Chondrocyte (in vitro differentiated cells): ENCODE results near the gene DNMT3A. TPM values are rescaled to one million over a fixed set of nuclear protein-coding genes. Genes with fewer than 3 reads are reported as not detected.

ENCODE experiments used
- DNase-seq: peaks from one replicate; pipeline ENCODE4 v3.0.0; 2021; ENCODE audit warnings: mixed read lengths, low spot score
- H3K27ac Mint-ChIP-seq: one replicate; pipeline ENCODE4 v1.8.0; 2021; ENCODE audit warnings: mild to moderate bottlenecking, moderate library complexity, mixed read lengths; ENCODE audit not compliant: unreplicated experiment
- H3K27me3 Mint-ChIP-seq: 2 replicates; pipeline ENCODE4 v1.8.0; 2021; ENCODE audit warnings: low read depth, mixed read lengths
- H3K36me3 Mint-ChIP-seq: 2 replicates; pipeline ENCODE4 v1.8.0; 2021; ENCODE audit warnings: low read depth, mixed read lengths
- H3K4me1 Mint-ChIP-seq: 2 replicates; pipeline ENCODE4 v1.8.0; 2021; ENCODE audit warnings: low read depth, mild to moderate bottlenecking, mixed read lengths
- H3K4me3 Mint-ChIP-seq: one replicate; pipeline ENCODE4 v1.8.0; 2021; ENCODE audit warnings: mild to moderate bottlenecking, moderate library complexity, mixed read lengths; ENCODE audit not compliant: unreplicated experiment
- H3K9me3 Mint-ChIP-seq: 2 replicates; pipeline ENCODE4 v1.8.0; 2021; ENCODE audit warnings: low read depth, mixed read lengths
- CTCF ChIP-seq: fragments of 200-600 bp; sonication (generic); IDR thresholded peaks from 2 replicates; pipeline ENCODE4 v1.5.0; 2021; ENCODE audit warnings: antibody characterized with exemption, mild to moderate bottlenecking, moderate library complexity
- total RNA-seq: library from RNA; stranded (reverse); gene quantifications from 3 replicates; pipeline ENCODE4 v1.2.1, GENCODE V29; 2021

DNMT3A gene
- total RNA-seq, 1 donor from 2014 or later = 43.9 TPM

- H3K4me1 Mint-ChIP-seq = peaks cover 9% of the 10 kb centered on the region
These were observed 5.8 kb downstream of the DNMT3A start for GRCh38 chr2:25335971-25336370.

GRCh38 chr2:25335204-25335603 is 6.5 kb downstream of the DNMT3A start:
- no peak for DNase-seq
- TF ChIP-seq CTCF = no peak
- no peak overlapping the region for H3K27ac Mint-ChIP-seq
- H3K4me3 Mint-ChIP-seq = no peak overlapping the region
- H3K9me3 Mint-ChIP-seq = no peaks in the 10 kb centered on the region
- no peaks in the 10 kb centered on the region for H3K27me3 Mint-ChIP-seq
- no peaks in the 10 kb centered on the region for H3K36me3 Mint-ChIP-seq
- peaks cover 9% of the 10 kb centered on the region for H3K4me1 Mint-ChIP-seq

More at GRCh38 chr2:25335971-25336370, 5.8 kb downstream of the DNMT3A start:
- DNase-seq = no peak
- TF ChIP-seq CTCF = no peak
- Mint-ChIP-seq H3K9me3 (no peaks in the 10 kb centered on the region), H3K27me3 (no peaks in the 10 kb centered on the region), H3K4me3 (no peak overlapping the region), H3K36me3 (no peaks in the 10 kb centered on the region), H3K27ac (no peak overlapping the region)

- H3K4me1 Mint-ChIP-seq = peaks cover 9% of the 10 kb centered on the region
- no peaks in the 10 kb centered on the region for H3K9me3 Mint-ChIP-seq
- no peaks in the 10 kb centered on the region for H3K36me3 Mint-ChIP-seq
- no peak overlapping the region for H3K27ac Mint-ChIP-seq
- TF ChIP-seq CTCF = no peak
- DNase-seq = no peak
- H3K27me3 Mint-ChIP-seq = no peaks in the 10 kb centered on the region
- H3K4me3 Mint-ChIP-seq = no peak overlapping the region
These were observed 7.2 kb downstream of the DNMT3A start for GRCh38 chr2:25334482-25334881.

GRCh38 chr2:25333981-25334380 is 7.7 kb downstream of the DNMT3A start:
- no peak for TF ChIP-seq CTCF
- Mint-ChIP-seq H3K27me3 (no peaks in the 10 kb centered on the region), H3K36me3 (no peaks in the 10 kb centered on the region), H3K9me3 (no peaks in the 10 kb centered on the region), H3K4me1 (peaks cover 9% of the 10 kb centered on the region), H3K4me3 (no peak overlapping the region), H3K27ac (no peak overlapping the region)
- DNase-seq = no peak

GRCh38 chr2:25332571-25332970 is 9.2 kb downstream of the DNMT3A start:
- no peaks in the 10 kb centered on the region for H3K9me3 Mint-ChIP-seq
- no peak for DNase-seq
- H3K4me3 Mint-ChIP-seq = no peak overlapping the region
- no peaks in the 10 kb centered on the region for H3K27me3 Mint-ChIP-seq
- TF ChIP-seq CTCF = no peak
- peaks cover 9% of the 10 kb centered on the region for H3K4me1 Mint-ChIP-seq
- H3K36me3 Mint-ChIP-seq = peaks cover 3% of the 10 kb centered on the region
- H3K27ac Mint-ChIP-seq = no peak overlapping the region
